GDM1 (cell line): Measurements from ENCODE around the gene LMTK3.
"Not testable (repeated sequence)": the region's sequence is repeated elsewhere in the genome, so short reads cannot be mapped to it uniquely, and the experiment has no call there.

ENCODE experiments used
- DNase-seq: peaks from one replicate; lab custom pipeline; 2025; lab: John Stamatoyannopoulos, UW

Gene LMTK3

GRCh38 chr19:48486706-48487105 lies 24.9 kb downstream of the LMTK3 start:
- DNase-seq, result not testable (repeated sequence)

DNA sequence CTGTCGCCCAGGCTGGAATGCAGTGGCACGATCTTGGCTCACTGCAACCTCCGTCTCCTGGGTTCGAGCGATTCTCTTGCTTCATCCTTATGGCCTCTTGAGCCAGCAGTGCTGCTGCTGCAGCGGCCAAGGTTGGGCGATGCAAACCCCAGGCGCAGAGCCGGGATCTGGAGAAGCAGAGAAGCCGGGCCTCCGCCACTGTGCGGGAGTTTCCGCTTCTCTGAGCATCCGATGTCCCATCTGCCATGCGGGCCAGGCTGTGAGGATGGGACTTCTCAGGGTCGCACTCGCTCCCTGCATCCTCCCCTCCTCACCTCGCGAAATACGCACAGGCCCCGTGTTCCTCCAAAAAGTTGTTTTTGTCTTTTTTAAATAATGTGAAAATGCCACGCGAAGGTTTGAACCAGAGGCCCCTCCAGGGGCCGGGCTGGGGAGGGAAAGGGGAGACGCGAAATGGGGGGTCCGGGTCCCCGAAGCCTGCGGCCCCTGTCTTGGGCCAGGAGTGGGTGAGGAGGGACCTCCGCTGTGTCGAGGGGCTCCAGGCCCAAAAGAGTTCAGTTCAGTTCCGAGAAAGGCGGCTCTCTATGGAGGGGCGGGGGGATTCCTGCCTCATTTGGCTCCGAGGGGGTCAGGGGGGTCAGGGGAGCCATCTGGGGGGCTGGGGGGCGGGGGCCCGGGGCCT lies 26.6 kb downstream of the LMTK3 start:
- no peak for DNase-seq

DNA sequence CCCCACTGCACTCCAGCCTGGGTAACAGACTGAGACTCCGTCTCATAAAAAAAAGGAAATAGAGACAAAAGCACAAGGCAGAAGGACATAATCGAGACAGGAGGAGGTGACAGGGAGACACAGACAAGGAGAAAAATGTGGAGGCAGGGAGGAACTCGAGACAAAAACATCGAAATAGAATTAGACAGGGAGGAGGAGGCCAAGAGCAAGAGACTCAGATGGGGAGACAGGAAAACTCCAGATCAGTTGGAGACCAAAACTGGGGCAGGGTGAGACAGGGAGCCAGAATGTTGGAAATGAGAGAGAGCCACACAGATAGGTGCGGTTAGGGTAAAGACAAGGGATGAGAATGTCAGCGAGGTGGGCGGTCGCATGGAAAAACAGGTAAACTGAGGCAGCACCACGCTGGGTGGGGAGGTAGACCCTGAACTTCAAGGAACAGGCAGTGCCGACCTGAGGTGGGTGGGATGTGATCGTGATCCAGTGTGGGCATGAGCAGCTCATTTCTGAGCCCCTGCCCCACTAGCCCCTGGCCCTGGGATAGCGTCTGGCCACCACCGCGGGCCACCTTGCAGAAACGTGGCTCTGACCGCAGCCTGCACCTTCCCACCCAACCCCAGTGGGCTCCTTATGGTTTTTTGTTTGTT lies 27.3 kb downstream of the LMTK3 start:
- DNase-seq, result no peak

GRCh38 chr19:48483301-48483700 lies 28.3 kb downstream of the LMTK3 start:
- no peak for DNase-seq

- no peak for DNase-seq
Observed at GRCh38 chr19:48481846-48482639, 29.6 kb downstream of the LMTK3 start.

DNA sequence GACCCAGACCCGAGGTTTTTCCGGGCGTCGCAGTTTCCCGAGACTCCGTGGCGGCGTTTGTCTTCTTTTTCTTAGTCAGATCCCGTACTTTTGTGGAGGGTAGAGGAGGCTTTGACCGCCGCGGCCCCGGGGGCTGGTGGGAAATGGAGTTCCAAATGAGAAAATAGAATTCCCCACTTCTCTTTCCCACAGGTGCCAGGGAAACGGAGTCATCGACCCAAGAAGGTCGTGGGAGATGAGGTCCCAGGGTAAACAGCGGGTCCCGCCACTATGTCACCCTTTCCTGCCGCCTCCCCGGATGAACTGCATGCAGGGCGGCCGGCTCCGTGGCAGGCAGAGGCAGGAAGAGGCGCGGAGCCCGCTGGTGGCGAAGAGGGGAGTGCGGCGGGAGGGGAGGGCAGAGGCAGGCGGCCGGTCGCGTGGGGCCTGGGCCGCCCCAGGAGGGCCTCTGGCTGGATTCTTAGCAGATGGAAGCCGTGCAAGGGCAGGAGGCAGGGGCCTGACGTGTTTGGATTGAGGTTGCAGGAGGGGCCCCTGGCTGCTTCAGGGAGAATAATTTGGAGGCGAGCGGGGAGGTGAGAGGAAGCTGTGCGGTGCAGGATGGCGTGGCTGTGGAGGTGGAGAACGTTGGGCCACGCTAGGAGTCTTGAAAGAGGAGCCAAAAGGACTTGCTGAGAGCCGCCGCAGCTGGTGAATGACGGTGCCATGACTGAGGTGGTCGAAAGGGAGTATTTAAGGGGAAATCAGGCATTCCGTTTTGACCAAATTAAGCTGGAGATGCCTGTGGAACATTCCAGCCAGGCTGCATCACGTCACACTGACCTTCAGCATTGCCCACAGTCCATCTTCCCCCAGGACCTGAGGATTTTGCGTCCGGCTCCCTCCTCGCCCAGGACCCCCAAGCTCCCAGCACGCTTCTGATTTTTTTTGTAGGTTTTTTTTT lies 30.8 kb downstream of the LMTK3 start:
- DNase-seq, result no peak

GRCh38 chr19:48480183-48480557 lies 31.5 kb downstream of the LMTK3 start:
- no peak for DNase-seq

- no peak for DNase-seq
Observed at GRCh38 chr19:48479686-48480085, 31.9 kb downstream of the LMTK3 start.

- DNase-seq, result no peak
Observed at GRCh38 chr19:48478339-48479256, 33.0 kb downstream of the LMTK3 start.

DNA sequence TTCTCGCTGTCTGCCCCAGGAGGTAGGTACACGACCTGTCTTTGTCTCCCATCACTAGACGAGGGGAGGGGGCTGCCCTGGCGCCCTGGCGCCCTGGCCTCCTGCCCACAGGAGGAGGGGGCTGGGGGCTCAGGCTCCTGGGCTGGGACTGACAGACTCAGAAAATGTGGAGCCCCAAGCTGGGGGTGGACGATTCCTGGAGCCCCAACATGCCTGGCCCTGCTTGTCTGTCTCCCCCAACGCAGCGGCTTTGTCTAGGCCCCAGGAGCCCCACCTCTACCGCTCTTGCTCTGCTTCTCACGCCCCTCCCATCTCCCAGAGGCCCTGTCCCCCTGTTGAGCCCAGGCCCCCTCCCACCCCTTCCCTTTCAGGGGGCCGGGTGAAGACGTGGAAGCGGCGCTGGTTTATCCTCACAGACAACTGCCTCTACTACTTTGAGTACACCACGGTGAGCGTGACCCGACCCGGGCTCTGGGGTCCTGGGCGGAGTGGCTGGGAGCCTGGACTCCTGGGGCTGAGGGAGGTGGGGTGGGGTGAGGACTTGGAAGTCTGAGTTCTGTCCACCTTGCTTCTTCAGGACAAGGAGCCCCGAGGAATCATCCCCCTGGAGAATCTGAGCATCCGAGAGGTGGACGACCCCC lies 33.8 kb downstream of the LMTK3 start:
- no peak for DNase-seq

DNA sequence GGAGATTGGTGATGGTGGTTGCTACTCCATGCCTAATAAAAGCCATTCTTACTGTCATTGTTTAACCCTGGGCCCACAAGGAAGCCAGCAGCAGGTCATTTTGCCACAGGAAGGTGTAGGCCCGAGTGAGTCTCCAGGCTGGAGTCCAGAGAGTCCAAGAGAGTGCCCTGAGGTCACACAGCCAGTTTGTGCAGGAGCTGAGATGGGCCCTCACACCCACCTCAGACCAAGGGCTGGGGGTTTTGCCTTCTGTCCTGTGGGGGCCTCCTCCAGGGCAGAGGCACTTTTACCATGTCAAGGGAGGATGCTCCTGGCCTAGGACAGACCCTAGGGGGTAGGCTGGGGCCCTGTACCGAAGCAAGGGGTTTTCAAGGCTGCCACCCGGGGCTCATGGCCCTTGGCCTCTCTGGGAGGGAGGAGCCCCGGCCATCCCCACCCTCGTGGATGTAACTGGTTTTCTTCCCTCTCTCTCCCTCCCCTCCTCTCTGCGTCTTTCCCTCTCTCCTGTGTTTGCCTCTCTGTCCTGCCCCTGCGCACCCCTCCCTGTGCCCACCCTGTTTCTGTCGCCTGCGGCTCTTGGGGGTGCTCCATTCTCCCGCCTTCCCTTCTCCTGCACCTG lies 34.5 kb downstream of the LMTK3 start:
- DNase-seq, result no peak

DNA sequence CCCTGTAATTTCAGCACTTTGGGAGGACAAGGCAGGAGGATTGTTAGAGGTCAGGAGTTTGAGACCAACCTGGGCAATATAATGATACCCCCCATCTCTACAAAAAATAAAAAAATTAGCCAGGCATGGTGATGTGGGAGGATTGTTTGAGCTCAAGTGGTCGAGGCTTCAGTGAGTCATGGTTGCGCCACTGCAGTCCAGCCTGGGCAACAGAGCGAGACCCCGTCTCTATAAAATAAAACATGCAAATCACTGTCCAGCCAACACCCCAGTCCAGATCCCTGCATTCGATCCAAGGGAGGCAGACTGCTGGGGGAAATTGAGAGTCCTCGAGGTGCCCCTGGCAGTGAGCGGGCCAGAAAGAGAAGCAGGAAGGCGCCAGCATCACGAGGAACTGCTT lies 35.5 kb downstream of the LMTK3 start:
- DNase-seq, result no peak

- no peak for DNase-seq
Observed at GRCh38 chr19:48475369-48476068, 36.1 kb downstream of the LMTK3 start.

DNA sequence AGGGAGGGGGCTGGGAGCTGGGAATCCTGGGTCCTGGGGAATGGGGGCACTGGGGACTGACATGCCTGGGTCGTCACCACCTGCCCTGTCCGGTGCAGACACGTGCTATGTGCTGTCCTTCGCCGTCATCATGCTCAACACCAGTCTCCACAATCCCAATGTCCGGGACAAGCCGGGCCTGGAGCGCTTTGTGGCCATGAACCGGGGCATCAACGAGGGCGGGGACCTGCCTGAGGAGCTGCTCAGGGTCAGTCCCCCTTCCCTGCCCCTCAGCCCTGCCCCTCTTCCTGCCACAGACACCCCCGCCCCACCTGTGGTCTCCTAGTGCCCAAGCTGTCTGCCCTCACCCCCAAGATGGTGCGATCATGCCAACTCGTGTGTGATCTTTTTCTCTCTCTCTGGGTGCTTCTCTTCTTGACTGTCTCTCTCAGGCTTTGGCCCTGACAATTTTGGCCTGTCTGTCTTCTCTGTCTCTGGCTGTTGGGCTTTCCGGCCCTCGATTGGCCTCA lies 37.5 kb downstream of the LMTK3 start:
- DNase-seq, result no peak

DNA sequence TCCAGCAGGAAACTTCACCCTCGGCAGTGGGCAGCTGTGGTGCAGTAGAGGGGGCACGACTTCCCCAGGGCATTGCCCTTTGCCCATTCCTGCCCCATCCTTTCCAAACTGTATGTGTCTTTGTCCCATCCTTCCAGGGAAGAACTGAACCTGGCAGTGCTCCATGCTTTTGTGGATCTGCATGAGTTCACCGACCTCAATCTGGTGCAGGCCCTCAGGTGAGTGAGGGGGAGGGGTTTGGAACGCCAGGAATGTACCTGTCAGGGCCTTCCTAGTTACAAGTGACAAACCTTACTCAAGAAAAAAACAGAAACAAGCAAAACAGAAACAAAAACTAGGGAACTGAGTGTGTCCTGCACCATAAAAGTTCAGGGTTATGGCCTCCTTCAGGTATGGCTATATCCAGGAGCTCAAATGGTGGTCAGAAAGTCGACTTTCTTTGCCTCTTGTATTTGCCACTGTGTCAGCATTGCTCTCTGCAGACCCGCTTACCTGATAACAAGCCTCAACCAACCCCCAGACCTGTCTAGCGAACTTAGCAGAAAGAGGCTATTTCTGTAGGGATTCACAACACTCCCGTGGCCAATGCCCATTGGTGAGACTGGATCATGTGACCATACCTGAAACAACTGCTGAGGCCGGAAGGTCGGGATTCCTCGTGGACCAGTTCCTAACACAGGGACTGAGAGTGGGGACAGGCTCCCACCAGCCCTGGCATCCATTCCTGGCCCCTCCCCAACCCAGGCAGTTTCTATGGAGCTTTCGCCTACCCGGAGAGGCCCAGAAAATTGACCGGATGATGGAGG lies 38.3 kb downstream of the LMTK3 start:
- no peak for DNase-seq

DNA sequence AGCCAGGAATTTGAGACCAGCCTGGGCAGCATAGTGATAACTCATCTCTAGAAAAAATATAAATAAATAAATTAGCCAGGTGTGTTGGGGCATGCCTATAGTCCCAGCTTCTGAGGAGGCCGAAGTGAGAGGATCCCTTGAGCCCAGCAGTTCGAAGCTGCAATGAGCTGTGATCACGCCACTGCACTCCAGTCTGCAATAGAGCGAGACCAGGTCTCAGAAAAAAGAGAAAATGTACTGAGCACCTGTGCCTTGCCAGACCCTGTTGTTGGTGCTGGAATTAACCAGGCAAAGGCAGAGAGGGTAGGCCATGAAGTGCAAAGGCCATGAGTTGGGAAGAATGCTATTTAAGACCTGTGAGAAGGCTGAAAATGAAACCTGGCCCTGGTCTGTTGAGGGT lies 39.8 kb downstream of the LMTK3 start:
- no peak for DNase-seq

- no peak for DNase-seq
Observed at GRCh38 chr19:48470856-48471255, 40.8 kb downstream of the LMTK3 start.

DNA sequence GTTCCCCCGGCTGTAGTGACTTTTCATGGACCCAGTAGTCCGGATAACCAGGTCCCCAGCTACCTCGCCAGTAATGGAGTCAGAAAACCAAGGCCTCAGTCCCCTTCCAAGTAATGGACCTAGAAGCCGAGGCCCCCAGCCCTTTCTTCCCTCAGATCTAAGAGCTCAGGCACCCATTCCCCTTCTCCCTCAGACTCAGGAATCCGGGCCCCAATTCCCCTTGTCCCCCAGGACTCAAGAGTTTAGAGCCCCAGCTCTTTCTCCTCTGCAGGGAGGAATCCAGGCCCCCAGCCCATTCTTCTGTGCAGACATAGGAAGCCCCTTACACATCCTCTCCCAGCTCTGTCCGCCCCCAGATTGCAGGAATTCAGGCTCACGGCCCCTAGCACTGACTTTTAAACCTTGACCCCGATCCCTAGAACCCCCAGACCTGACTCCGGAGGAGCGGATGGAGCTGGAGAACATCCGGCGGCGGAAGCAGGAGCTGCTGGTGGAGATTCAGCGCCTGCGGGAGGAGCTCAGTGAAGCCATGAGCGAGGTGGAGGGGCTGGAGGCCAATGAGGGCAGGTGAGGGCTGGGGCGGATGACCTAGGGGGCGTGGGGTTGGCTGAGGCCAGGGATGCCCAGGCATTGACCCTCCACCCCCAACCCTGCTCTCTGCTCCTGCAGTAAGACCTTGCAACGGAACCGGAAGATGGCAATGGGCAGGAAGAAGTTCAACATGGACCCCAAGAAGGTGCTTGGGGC lies 41.5 kb downstream of the LMTK3 start:
- DNase-seq, result no peak
